Measurements from ENCODE around the gene FANCB. TPM values are rescaled to one million over a fixed set of nuclear protein-coding genes. Genes with fewer than 3 reads are reported as not detected.

FANCB gene
- total RNA-seq, 1 donor from 2014 or later: 3.2 TPM

GRCh38 chrX:14915596-14915995 lies 42.7 kb upstream of the FANCB start:
- TF ChIP-seq, protein P1, sequence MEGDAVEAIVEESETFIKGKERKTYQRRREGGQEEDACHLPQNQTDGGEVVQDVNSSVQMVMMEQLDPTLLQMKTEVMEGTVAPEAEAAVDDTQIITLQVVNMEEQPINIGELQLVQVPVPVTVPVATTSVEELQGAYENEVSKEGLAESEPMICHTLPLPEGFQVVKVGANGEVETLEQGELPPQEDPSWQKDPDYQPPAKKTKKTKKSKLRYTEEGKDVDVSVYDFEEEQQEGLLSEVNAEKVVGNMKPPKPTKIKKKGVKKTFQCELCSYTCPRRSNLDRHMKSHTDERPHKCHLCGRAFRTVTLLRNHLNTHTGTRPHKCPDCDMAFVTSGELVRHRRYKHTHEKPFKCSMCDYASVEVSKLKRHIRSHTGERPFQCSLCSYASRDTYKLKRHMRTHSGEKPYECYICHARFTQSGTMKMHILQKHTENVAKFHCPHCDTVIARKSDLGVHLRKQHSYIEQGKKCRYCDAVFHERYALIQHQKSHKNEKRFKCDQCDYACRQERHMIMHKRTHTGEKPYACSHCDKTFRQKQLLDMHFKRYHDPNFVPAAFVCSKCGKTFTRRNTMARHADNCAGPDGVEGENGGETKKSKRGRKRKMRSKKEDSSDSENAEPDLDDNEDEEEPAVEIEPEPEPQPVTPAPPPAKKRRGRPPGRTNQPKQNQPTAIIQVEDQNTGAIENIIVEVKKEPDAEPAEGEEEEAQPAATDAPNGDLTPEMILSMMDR (IDR thresholded peaks at IDR 0.05): no peak
- H3K36me3 Mint-ChIP-seq (ENCODE audit: low read depth): peaks cover 7% of the 10 kb centered on the region
- no peak overlapping the region for H3K4me3 Mint-ChIP-seq (ENCODE audit: unreplicated experiment)
- H3K27ac Mint-ChIP-seq (ENCODE audit: unreplicated experiment): peak overlapping the region; percentile 36
- no peaks in the 10 kb centered on the region for H3K27me3 Mint-ChIP-seq (ENCODE audit: low read depth)
- H3K9me3 Mint-ChIP-seq (ENCODE audit: low read depth): no peaks in the 10 kb centered on the region
- no peak for DNase-seq (ENCODE audit: low spot score)
- H3K4me1 Mint-ChIP-seq (ENCODE audit: low read depth): peaks cover 29% of the 10 kb centered on the region

DNA sequence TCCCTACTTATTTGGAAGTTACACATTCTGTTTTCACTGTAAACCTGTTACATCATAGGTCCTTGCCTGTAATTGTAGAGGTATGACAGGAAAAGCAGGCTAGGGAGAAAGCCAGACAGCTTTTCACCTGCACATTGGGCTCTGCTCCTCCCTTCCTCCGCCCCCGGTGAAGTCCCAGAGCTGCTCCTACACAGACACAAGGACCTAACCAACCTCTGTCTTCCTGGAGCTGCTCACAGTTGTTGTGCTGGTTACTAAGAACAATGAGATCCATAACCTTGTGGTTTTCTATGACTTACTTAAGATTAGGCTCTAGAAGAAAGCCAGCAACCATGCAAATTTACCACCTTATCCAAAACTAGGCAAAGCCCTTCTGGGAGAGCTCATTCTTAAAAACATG lies 40.4 kb upstream of the FANCB start:
- Mint-ChIP-seq H3K4me1 (ENCODE audit: low read depth) (peaks cover 14% of the 10 kb centered on the region), H3K4me3 (ENCODE audit: unreplicated experiment) (no peak overlapping the region), H3K27ac (ENCODE audit: unreplicated experiment) (no peak overlapping the region), H3K9me3 (ENCODE audit: low read depth) (no peaks in the 10 kb centered on the region), H3K36me3 (ENCODE audit: low read depth) (peaks cover 10% of the 10 kb centered on the region), H3K27me3 (ENCODE audit: low read depth) (no peaks in the 10 kb centered on the region)
- TF ChIP-seq, protein P1 (IDR thresholded peaks at IDR 0.05): no peak
- DNase-seq (ENCODE audit: low spot score): no peak

- DNase-seq (ENCODE audit: low spot score): no peak
Observed at GRCh38 chrX:14903891-14904290, 31.0 kb upstream of the FANCB start.

DNA sequence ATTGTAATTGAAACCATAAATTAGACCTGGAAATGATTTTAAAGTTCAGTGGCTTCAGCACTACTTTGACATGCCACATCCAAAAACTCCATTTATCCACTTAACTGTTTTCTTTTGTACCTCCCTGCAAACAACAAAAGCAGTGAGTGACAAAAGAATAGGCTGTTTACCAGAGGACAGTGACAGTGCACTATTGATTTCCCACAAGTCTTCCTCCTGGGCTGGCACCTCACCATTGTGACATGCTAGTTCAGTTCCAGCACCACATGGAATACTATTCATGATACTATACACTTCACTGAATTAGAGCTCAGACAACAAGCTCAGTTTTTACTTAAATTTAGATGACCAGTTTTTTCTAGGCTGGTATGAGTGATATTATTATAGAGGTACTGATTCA lies 29.7 kb upstream of the FANCB start:
- Mint-ChIP-seq H3K27me3 (ENCODE audit: low read depth) (no peaks in the 10 kb centered on the region), H3K4me3 (ENCODE audit: unreplicated experiment) (no peak overlapping the region), H3K36me3 (ENCODE audit: low read depth) (peaks cover 7% of the 10 kb centered on the region), H3K27ac (ENCODE audit: unreplicated experiment) (peak overlapping the region; percentile 57), H3K4me1 (ENCODE audit: low read depth) (peaks cover 33% of the 10 kb centered on the region), H3K9me3 (ENCODE audit: low read depth) (peaks cover 24% of the 10 kb centered on the region)
- no peak for DNase-seq (ENCODE audit: low spot score)
- TF ChIP-seq, protein P1 (IDR thresholded peaks at IDR 0.05): no peak

More at GRCh38 chrX:14903891-14904290, 31.0 kb upstream of the FANCB start:
- TF ChIP-seq, protein P1 (IDR thresholded peaks at IDR 0.05): no peak
- H3K9me3 Mint-ChIP-seq (ENCODE audit: low read depth): peaks cover 25% of the 10 kb centered on the region
- H3K36me3 Mint-ChIP-seq (ENCODE audit: low read depth): peaks cover 7% of the 10 kb centered on the region
- peak overlapping the region; percentile 83 for H3K27ac Mint-ChIP-seq (ENCODE audit: unreplicated experiment)
- no peak overlapping the region for H3K4me3 Mint-ChIP-seq (ENCODE audit: unreplicated experiment)
- peaks cover 37% of the 10 kb centered on the region for H3K4me1 Mint-ChIP-seq (ENCODE audit: low read depth)
- H3K27me3 Mint-ChIP-seq (ENCODE audit: low read depth): no peaks in the 10 kb centered on the region

DNA sequence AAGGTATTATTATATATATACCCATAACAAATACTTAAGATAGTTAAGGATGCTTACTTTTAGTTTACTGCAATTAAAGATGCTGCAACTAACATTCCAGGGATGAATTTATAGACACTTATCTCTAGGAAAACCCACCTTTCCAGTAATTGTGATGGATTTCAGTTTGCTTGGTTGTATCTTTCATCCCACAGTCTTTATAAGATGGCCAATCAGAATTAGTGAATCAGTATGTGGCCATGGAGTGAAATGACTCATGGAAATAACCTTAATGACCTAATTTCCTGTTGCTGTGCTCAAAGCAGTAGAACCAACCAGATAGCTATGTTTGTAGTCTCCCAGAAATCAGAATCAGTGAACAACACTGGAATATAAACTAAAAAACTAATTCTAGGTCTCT lies 26.7 kb upstream of the FANCB start:
- Mint-ChIP-seq H3K36me3 (ENCODE audit: low read depth) (peaks cover 9% of the 10 kb centered on the region), H3K9me3 (ENCODE audit: low read depth) (peaks cover 12% of the 10 kb centered on the region), H3K4me3 (ENCODE audit: unreplicated experiment) (no peak overlapping the region), H3K27me3 (ENCODE audit: low read depth) (no peaks in the 10 kb centered on the region), H3K4me1 (ENCODE audit: low read depth) (peaks cover 28% of the 10 kb centered on the region), H3K27ac (ENCODE audit: unreplicated experiment) (no peak overlapping the region)
- TF ChIP-seq, protein P1 (IDR thresholded peaks at IDR 0.05): no peak
- no peak for DNase-seq (ENCODE audit: low spot score)

All from chondrocyte (in vitro differentiated cells).